GM13976 (cell line): ENCODE results near the gene NTS.

ENCODE experiments used
- DNase-seq: peaks from one replicate; pipeline ENCODE4 v3.0.0; 2012; ENCODE audit warnings: low spot score
- CTCF ChIP-seq: IDR thresholded peaks from 2 replicates; pipeline ENCODE4 v1.5.1; 2012; ENCODE audit warnings: borderline replicate concordance, mild to moderate bottlenecking; ENCODE audit not compliant: insufficient read depth; ENCODE audit errors: extremely low read depth, missing control alignments, control extremely low read depth
- in situ Hi-C: fragments of 300-500 bp; cut with MboI; formaldehyde crosslinking; loops from one replicate; pipeline ENCODE4 v1.12.0; 2022; ENCODE audit warnings: low sequenced_read_pairs, mixed read lengths, inconsistent platforms; ENCODE audit not compliant: unreplicated experiment

NTS gene

GRCh38 chr12:85894653-85895052, 20.6 kb downstream of the NTS start:
- DNase-seq: no peak
- TF ChIP-seq CTCF: no peak
- in situ Hi-C loops: no loop called here

GRCh38 chr12:85920324-85920947, 46.3 kb downstream of the NTS start:
- in situ Hi-C loops: no loop called here
- peak; percentile 20 for TF ChIP-seq CTCF
- DNase-seq: peak; percentile 40

GRCh38 chr12:85923767-85924331, 49.8 kb downstream of the NTS start:
- in situ Hi-C loops: no loop called here
- TF ChIP-seq CTCF: no peak
- peak; percentile 6 for DNase-seq

- DNase-seq: no peak
- in situ Hi-C loops: no loop called here
Observed at GRCh38 chr12:85927166-85927565, 53.1 kb downstream of the NTS start.

More at GRCh38 chr12:85927166-85927565, 53.1 kb downstream of the NTS start:
- TF ChIP-seq CTCF: no peak
